HG03025 (cell line): ENCODE results near the gene EEA1.
A peak's percentile ranks its signal among the peaks of the same experiment; 100 is the strongest.
"Not testable (repeated sequence)": the region's sequence is repeated elsewhere in the genome, so short reads cannot be mapped to it uniquely, and the experiment has no call there.

Experiments
- ATAC-seq: cut with Tn5 transposase; IDR thresholded peaks from one replicate; pipeline ENCODE4 v1.9.1; 2021; ENCODE audit warnings: mild to moderate bottlenecking, moderate library complexity; ENCODE audit not compliant: unreplicated experiment, low FRiP score

EEA1 gene

DNA sequence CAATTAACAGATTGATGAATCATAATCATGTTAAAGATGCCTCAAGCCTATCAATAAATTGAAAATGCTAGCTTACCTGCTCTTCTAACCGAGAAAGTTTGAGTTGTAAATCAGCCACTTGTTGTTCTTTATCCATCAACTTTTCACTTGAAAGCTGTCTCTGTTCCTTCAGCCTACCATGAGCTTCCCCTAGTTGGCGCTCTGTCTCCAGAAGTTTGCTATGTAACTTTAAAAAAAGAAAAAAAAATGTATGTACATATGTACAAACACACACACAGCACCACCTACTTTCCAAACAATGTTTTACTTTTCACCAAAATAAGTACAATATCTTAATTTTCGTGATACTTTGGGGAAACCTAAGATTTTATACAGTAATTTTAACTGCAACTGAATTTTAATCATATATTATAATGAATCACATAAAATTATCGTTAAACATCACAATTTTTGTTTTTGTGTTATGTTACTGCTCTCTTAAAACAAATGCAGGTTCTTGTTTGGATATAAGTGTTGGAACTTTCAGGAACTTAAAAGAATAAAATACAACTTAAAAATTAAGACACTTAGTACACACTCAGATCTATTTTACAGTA is 101.2 kb downstream of the EEA1 start:
- ATAC-seq, result no peak

- no peak for ATAC-seq
Observed at GRCh38 chr12:92821142-92821541, 108.0 kb downstream of the EEA1 start.

- no peak for ATAC-seq
Observed at GRCh38 chr12:92814584-92814983, 114.5 kb downstream of the EEA1 start.

- peak; percentile 53 for ATAC-seq
Observed at GRCh38 chr12:92810370-92810769, 118.7 kb downstream of the EEA1 start.

GRCh38 chr12:92803903-92804302 is 125.2 kb downstream of the EEA1 start:
- no peak for ATAC-seq

GRCh38 chr12:92802906-92803305 is 126.2 kb downstream of the EEA1 start:
- ATAC-seq, result no peak

- ATAC-seq, result no peak
Observed at GRCh38 chr12:92796650-92797049, 132.4 kb downstream of the EEA1 start.

- no peak for ATAC-seq
Observed at GRCh38 chr12:92794814-92795213, 134.3 kb downstream of the EEA1 start.

DNA sequence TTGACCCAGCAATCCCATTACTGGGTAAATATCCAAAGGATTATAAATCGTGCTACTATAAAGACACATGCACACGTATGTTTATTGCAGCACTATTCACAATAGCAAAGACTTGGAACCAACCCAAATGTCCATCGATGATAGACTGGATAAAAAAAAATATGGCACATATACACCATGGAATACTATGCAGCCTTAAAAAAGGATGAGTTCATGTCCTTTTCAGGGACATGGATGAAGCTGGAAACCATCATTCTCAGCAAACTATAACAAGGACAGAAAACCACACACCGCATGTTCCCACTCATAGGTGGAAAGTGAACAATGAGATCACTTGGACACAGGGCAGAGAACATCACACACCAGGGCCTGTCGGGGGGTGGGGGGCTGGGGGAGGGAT is 134.7 kb downstream of the EEA1 start:
- ATAC-seq, result not testable (repeated sequence)

- ATAC-seq, result no peak
Observed at GRCh38 chr12:92786045-92786444, 143.1 kb downstream of the EEA1 start.

DNA sequence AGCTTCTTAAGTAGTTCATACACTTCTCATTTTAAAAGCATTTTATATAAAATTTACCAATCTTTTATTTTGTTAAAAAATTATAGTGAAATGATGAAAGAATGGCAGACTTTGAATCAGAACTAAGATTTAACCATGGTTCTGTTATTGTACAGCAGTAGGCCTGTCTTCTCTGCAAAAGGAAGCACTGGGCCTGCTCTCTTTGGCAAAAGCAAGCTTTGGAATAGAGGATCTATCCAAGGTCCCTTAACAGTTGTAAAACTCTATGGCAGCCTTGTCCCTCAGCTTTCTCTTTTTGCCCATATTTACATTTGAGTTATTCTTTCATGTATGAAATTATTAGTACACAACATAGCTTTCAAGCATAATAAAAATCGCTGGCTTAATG is 143.5 kb downstream of the EEA1 start:
- no peak for ATAC-seq

- ATAC-seq, result peak; percentile 96
Observed at GRCh38 chr12:92784797-92785562, 144.1 kb downstream of the EEA1 start.

DNA sequence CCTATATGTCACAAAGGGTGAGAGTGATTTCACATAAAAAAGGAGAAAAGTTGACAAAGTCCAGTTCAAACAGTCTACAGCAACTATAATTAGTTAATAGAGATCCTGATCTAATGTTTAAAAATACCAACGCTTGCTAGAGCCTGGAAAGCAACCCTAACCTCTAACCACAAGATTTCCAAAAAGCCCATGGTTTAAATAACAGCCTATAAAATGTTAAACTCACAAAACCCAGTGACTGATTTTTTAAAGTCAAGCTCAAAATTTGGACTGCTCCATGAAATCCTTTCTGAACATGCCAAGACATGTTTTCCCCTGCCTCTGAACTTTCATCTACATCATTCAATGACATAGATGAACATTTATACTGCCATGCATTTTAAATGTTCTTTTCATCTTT is 144.7 kb downstream of the EEA1 start:
- no peak for ATAC-seq

DNA sequence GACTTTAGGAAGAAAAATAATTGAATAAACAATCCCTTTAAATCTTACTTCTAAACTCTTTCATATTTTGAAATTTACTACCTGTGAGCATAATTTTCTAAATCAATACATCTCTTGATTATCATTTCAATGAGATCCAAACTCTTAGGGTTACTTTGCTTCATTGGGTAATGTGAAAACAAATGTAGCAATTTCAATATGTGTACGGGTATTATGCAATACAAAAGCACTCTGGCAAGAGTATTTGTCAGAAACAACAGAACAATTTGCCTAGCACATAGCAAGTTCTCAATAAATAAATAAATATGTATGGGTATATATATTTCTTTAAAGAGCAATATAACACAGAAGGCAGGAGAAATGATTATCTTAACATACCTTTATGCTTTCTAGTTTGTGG is 149.2 kb downstream of the EEA1 start:
- no peak for ATAC-seq

DNA sequence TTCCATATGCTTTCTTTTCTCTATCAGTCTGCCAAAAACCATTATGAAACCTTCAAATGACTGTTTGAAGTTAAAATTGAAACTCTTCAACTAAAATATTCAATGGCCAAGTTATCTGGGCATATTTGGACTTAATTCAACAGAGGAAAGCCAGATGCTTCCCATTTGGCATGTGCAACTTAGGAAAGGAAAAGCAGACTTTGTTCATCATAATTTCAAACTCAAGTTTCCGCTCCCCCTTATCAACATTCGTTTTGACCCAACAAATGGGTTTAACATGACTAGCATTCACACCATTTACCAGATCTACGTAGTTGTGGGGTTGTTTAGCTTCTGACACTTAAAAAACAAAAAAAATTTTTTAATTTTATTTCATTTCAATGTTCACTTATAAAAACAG is 150.6 kb downstream of the EEA1 start:
- no peak for ATAC-seq

DNA sequence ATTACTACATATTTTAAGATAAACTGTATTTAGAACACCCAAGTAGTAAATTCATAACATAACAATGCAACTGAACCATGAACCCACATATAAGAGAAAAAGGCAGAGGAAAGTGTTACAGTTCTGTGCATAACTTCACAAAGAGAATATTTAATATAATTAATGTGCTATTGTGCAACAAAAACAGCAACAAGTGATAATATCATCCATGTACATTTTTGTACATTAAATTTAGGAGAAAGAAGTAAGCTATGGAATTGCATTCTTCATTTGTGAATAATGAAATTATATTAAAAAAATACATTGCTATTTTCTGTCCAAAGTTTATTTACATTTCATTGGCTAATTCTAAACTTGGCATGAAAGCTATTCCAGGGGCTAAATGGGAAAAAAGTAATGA is 153.7 kb downstream of the EEA1 start:
- no peak for ATAC-seq

- ATAC-seq, result no peak
Observed at GRCh38 chr12:92771001-92771400, 158.1 kb downstream of the EEA1 start.

GRCh38 chr12:92769124-92769901 is 159.8 kb downstream of the EEA1 start:
- peak; percentile 95 for ATAC-seq

GRCh38 chr12:92765871-92766270 is 163.2 kb downstream of the EEA1 start:
- no peak for ATAC-seq

DNA sequence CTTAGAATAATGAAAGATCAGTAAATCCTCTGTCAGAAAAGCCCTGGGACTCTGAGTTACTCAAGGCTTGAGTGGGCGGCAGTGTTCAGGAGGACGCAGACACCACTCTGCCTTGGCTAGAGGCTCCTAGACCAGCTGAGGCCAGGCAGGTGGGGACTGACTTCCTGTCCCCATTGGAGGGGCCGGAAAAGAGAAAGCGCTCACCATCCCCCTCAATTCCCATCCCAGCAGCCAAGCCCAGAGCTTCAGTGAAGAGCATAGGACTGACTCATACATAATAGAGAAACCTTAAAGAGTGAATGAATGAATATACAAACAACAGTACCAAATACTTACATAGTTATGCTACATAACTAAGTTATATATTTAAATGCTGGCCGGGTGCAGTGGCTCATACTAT is 164.3 kb downstream of the EEA1 start:
- no peak for ATAC-seq

DNA sequence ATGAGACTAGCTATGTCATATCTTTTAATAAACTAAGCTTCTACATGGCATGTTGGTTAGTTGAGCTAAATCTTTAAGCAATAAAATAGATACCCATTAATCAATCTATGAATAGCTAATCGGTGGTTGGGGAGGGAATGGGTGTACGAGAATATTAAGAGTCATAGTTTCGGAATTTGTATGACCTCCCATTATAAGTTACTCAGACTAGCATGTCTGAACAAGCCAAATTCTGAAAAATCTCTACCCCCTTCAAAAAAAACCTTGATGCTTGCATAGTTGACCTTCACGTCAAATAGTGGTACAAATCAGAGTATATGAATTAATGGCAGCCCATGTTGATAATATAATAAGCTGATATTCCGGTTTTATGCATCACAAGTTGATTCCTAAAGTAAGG is 166.3 kb downstream of the EEA1 start:
- no peak for ATAC-seq
